ENCODE data around the gene MINAR1.

DNA sequence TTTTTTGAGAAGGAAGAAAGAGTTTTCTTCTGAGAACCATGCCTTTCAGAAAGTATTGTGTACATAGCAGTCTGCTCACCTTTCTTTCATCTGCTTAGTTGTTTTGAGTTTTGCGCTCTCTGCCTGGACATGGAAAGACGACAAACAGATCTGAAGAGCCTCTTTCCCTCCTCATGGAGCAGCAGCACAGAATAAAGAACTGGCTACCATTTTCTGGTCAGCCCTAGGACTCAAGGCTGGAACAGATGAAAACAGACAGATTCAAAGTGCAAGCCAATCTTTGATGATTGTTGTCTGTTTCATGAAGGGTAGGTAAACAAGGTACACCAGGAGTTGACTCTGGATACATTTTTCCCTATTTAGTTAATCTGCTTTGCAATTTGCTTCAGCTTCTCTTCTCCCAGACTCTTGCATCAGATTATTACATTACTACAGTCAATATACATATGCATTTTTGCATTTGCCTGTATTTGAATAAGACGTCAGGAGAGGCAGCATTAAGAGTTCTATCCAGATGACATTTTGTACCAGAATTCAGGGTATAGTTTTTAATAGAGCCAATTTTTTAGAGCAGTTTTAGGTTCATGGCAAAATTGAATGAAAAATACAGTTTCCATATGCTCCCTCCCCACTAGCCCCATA, 34.7 kb upstream of the MINAR1 start:
- TF ChIP-seq CTCF (conservative IDR thresholded peaks at IDR 0.05; ENCODE audit: low read depth, low read length) (no peak), EZH2 (IDR thresholded peaks at IDR 0.05; ENCODE audit: low read length, unreplicated experiment) (no peak)

All from PC-3 (cell line).